Activated CD4-positive, CD25-positive, alpha-beta regulatory T cell treated with anti-CD3 and anti-CD28 coated beads, Interleukin-2, amount 50 U/mL, for 16 hours (primary cell): ENCODE results near the gene RBM38.
A peak's percentile ranks its signal among the peaks of the same experiment; 100 is the strongest.
"Not testable (repeated sequence)": the region's sequence is repeated elsewhere in the genome, so short reads cannot be mapped to it uniquely, and the experiment has no call there.

Experiments
- DNase-seq: peaks from one replicate; pipeline ENCODE4 v3.0.0-alpha.2; 2020; ENCODE audit warnings: low read depth, low spot score

Gene RBM38

DNA sequence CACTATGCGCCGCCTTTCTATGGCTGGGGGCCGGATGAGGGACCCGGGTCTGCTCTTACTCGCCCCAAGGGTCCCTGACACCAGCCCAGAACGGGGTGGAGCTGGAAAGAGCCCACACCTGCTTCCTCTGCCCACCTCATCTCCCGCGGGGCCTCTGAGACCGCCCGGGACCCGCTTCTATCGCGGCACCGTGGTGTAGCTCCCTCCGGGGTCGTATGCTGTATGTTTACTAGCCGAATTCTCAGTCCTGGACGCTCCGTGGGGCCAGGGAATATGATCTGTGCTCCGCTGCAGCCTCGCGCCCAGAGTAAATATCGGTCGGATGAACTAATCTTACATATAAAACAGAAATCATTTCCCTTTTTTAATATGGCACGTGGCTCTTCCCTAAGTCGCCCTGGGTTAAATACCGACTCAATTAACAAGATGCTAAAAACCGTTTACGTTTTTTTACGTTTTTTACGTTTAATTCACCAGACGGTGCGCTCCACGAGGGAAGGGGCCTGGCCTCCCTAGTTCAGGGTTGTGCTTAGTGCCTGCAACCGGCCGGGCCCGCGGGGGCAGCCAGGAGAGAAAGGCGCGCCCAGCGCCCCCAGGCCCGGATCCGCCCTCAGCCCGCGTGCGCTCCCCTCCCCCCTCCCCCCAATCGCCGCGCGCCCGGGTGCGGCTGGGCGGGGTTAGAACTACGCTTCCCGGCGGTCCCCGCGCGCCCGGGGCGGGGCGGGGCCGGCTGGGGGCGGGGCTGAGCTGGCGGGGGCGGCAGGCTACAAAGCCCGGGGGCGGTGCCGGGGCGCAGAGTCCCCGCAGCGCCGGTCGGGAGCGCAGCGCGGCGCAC, at the start of gene RBM38:
Gene RBM38 (plus strand): TSS at position 793 of the 835 bp plus-strand sequence. CDS start 186 bp downstream, outside the sequence.
- DNase-seq: peak; percentile 63

DNA sequence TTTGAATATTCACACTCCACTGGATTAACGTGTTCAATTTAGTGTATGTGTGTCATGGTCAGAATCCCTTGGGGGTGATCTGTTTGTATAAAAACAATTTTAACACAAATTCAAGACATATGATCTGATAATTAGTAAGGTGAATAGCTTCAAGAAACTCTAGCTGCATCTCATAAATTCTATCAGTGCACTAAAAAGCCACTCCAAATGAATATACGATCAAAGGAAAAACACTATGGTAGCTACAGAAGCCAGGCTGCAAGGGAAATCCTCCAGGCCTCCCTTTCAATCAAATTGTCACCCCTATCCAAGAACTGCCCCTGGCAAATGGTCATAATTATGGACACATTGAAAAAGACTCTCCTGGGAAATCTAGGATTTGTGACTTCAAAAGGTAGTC, 49.5 kb upstream of the RBM38 start:
- no peak for DNase-seq

GRCh38 chr20:57342829-57343228, 48.4 kb upstream of the RBM38 start:
- no peak for DNase-seq

DNA sequence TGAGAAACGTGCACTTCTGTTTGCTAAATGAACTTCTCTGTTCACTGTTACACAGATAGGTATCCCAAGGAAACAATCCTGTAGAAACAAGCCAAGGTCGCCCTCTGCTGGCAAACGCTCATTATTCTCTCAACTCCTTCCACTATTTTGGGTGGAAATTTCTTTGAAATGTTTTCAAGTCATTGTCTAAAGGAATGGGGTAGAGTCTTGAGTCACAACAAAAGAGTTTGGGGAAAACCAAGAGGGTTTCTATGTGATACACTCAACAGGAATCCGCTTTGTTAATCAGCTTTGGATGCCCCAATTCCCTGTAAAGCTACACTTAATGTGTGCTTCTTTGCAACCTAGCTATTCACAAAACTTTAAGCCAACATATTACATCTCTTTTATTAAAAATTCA, 44.7 kb upstream of the RBM38 start:
- peak; percentile 42 for DNase-seq

DNA sequence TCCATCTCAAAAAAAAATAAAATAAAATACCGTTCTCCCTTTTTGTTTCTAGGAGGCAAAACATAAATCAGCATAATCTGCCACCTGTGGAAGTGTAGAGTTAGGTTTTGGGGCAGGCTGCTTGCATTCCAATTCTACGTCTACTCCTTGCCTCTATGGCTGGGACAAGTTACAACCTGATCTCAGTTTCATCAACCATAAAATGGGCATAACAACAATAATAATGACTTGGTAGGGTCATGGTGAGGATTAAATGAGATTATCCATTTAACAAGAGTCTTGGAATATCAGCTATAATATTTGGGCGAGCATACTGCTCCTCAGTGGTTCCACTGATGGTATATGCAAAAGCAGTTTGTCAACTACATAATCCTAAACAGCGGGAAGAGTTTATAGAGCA, 43.8 kb upstream of the RBM38 start:
- no peak for DNase-seq

GRCh38 chr20:57348200-57348921, 42.8 kb upstream of the RBM38 start:
- not testable (repeated sequence) for DNase-seq

DNA sequence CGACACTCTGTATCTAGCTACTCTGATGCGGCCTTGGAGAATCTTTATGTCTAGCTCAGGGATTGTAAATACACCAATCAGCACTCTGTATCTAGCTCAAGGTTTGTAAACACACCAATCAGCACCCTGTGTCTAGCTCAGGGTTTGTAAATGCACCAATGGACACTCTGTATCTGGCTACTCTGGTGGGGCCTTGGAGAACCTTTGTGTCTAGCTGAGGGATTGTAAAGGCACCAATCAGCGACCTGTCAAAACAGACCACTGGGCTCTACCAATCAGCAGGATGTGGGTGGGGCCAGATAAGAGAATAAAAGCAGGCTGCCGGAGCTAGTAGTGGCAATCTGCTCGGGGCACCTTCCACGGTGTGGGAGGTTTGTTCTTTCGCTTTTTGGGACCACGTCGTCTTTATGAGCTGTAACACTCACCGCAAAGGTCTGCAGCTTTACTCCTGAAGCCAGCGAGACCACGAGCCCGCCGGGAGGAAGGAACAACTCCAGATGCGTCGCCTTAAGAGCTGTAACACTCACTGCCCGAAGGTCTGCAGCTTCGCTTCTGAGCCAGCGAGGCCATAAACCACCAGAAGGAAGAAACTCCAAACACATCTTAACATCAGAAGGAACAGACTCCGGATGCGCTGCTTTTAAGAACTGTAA, 42.1 kb upstream of the RBM38 start:
- not testable (repeated sequence) for DNase-seq

DNA sequence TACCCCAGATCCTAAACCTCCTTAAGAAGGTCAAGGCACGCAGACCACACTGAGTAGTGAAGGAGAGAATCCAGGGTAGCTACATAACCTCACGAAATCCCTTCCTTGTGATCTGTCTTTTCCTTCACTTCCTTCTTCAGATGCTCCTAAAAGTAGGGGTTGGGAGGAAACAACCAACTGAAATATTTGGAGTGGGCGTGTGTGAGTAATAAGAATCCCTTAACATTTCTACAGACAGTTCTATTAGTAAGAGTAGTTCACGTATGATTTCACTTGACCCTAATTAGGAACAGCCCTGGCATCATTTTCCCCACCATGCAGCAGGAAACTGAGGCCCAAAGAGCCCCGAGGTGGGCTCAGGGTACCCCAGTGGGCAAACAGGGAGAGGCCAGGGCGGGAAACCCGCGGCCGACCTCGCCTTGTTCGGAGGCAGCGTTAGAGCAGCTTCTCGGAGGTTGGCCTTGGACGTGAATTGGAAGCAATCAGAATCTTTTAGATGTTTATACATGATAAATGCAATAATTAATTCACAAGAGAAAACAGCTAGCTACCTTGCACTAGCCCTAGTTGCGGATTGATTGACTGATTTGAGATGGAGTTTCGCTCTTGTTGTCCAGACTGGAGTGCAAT, 41.0 kb upstream of the RBM38 start:
- no peak for DNase-seq

- not testable (repeated sequence) for DNase-seq
These were observed 40.5 kb upstream of the RBM38 start for GRCh38 chr20:57350726-57351041.

- DNase-seq: peak; percentile 86
These were observed 40.0 kb upstream of the RBM38 start, which contains the start of gene RAE1 for GRCh38 chr20:57351042-57351783. Gene RAE1, plus strand, starts transcription at chr20:57351255. Its CDS starts 2,784 bp downstream, at chr20:57354039.

DNA sequence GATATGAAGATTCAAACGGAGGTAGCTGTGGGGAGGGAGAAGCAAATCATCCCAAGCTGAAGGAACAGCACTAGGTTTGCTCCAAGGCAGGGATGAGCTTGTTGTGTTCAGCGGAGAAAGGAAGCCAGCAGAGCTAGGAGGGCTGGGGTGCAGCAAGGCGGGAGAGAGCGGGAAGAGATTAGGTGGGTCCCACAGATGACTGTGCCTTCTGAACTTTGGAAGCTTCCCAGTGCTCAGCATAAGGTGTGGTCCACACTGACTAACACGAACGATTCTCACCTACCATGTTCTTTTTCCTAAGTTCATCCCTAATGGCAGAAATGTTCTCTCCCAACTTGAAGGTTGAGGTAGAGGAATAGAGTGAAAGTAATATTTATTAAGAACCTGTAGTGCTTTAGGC, 38.9 kb upstream of the RBM38 start:
- DNase-seq: no peak

- DNase-seq: no peak
These were observed 37.8 kb upstream of the RBM38 start for GRCh38 chr20:57353351-57353750.

DNA sequence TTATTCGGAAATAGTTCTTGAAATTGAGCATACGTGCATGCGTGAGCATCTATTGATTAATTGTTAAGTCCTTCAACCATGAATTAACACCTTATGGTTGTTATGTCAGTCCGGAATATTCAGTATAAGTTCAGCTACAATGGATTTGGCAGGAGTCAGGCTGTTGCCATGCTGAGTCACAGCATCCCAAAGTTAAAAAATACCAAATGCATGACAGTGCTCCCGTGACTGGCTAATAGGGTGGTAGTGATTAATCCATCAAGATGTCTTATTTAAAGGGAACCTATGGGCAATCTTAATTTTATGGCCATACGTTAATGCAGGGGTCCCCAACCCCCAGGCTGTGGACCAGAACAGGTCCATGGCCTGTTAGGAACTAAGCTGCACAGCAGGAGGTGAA, 29.7 kb upstream of the RBM38 start:
- DNase-seq: no peak

DNA sequence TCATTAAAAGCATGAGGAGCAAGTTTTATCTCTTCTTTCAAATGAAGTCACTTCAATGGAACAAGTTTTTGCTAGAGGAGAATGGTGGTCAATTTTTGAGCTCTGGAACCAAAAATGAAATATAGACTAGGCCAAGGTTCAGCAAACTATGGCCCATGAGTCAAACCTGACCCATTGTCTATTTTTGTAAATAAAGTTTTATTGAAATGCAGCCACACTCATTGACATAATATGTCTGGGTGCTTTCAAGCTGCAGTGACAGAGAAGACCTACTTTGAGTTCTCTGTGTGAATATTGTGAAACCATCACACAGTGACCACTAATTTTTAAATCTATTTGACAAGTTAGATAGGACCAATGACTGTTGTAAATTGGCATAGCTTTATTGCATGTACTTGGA, 26.7 kb upstream of the RBM38 start:
- no peak for DNase-seq

- DNase-seq: no peak
These were observed 21.6 kb upstream of the RBM38 start for GRCh38 chr20:57369596-57369995.

GRCh38 chr20:57370316-57370715, 20.9 kb upstream of the RBM38 start:
- no peak for DNase-seq

DNA sequence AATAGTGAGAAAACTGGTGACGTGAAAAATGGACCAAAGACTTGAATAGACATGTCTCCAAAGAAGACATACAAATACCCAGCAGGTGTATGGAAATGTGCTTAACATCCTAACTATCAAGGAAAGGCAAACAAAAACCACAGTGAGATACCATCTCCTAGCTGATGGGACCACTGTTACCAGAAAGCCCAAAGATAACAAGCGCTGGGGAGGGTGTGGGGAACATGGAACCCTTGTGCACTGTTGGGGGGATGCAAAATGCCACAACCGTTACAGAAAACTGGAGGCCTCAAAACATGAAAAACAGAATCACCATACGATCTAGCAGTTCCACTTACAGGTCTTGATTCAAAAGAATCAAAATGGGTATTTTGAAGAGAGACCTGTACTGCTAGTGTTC, 19.8 kb upstream of the RBM38 start:
- DNase-seq: no peak

GRCh38 chr20:57372157-57372556, 19.0 kb upstream of the RBM38 start:
- DNase-seq: no peak

DNA sequence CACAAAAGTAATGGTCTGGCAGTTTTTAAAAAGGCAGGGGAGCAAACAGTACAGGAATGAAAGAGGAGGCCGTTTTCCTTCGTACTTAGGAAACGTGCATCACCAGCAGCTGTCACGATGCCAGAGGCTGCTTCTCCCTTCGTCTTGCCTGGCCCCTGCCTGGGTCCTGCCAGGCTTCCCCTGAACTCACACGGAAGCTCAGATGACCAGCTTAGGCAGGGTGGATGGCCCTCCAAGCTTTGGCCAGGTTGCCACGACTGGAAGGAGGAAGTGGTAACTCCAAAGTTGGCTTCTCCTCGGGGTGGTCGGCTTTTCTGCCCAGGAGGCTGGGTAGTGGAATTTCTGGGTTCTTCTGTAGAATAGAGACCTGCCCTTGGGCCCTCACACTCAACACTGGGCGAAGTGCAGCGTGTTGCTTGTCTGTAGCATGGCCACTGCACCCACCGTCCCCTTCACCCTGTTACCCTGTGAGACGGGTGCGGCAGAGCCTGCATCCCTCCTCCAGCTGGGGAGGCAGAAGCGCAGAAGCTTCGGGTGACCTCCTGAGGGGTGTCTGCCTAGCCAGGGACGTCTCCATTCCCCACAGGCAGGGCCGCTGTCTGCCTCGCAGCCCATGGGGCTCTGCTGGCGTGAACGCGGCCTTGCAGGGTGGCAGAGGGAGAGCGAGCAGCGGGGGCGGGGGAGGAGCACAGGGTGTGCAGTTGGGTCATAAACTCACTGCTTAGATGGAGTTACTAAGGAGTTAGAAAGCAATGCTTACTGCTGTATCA, 18.4 kb upstream of the RBM38 start:
- no peak for DNase-seq

DNA sequence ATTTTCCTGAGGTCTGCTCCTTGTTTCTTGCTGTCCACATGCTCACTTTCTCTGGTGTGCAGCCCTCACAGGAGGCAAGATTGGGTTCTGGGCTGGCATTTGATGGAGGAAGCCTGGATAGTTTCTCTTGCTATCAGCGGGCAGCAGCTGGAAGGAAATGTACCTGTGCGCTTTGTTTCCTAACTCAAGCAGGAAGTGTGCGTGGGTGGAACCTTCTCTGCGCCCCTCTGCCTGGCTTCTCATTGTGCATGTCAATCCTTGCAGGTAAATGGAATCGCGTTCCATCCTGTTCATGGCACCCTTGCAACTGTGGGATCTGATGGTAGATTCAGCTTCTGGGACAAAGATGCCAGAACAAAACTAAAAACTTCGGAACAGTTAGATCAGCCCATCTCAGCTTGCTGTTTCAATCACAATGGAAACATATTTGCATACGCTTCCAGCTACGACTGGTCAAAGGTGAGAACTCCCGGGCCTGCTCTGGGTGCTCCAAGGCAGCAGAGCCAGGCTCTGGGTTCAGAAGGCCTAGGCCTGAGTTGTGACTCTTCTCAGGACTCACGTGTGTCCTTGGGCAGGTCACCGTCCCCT, 16.8 kb upstream of the RBM38 start:
- DNase-seq: no peak
